HCT116 (cell line): ENCODE data around the gene PLCB4. TPM values are rescaled to one million over a fixed set of nuclear protein-coding genes. Genes with fewer than 3 reads are reported as not detected.

Experiments
- ATAC-seq: fragments of 200-7000 bp; cut with Tn5 transposase; 2 replicates; pipeline ENCODE4 v1.9.1; 2020; ENCODE audit warnings: mild to moderate bottlenecking, moderate library complexity
- BruUV-seq: library from RNA; stranded (reverse); fragments of 400-500 nt; replicated peaks from 2 replicates; lab custom pipeline; 2021; lab: Mats Ljungman, UMichigan
- CTCF ChIA-PET: fragments of 300-600 bp; sonication (Branson Sonifier 250); formaldehyde crosslinking; loops from one replicate; lab custom pipeline; 2021; ENCODE audit warnings: antibody characterized with exemption; lab: Charles Lee
- POLR2A ChIA-PET: fragments of 300-600, 350-600 bp; sonication (Branson Sonifier 250); formaldehyde crosslinking; loops from one replicate; lab custom pipeline; 2021; ENCODE audit warnings: antibody characterized with exemption; lab: Charles Lee
- RAD21 ChIA-PET, 2 experiments: fragments of 300-600 bp; sonication (Branson Sonifier 250); formaldehyde crosslinking; loops; one replicate each; lab custom pipeline; 2023; ENCODE audit warnings: low total read pairs in 2 of 2; ENCODE audit not compliant: uncharacterized antibody in 2 of 2, unreplicated experiment in 2 of 2, low non-redundant PET in 1 of 2; lab: Charles Lee
- DNase-seq: peaks from one replicate; pipeline ENCODE4 v3.0.0-alpha.2; 2010; ENCODE audit warnings: low read depth, low spot score
- H2AFZ ChIP-seq: fragments of 200-600 bp; shearing (Covaris generic), sonication (generic); 2 replicates; pipeline ENCODE4 v1.6.1; 2017; ENCODE audit warnings: low read depth, mixed run types, mixed read lengths, antibody characterized with exemption, low read length; ENCODE audit not compliant: poor library complexity, severe bottlenecking
- H3K27ac ChIP-seq: 2 replicates; pipeline ENCODE4 v1.5.1; 2012; ENCODE audit warnings: low read depth, low read length
- H3K27me3 ChIP-seq: fragments of 200-600 bp; sonication (generic); 2 replicates; pipeline ENCODE4 v1.6.1; 2016; ENCODE audit warnings: mixed run types, low read length, mixed read lengths; ENCODE audit not compliant: insufficient read depth
- H3K36me3 ChIP-seq, 2 experiments: fragments of 200-500 bp in 1 of 2; fragments of 200-600 bp in 1 of 2; sonication (Bioruptor generic) in 1 of 2; sonication (generic) in 1 of 2; 2 replicates each; pipeline versions ENCODE4 v1.5.1 to v1.6.1; 2014 to 2016; ENCODE audit warnings: low read length in 2 of 2, inconsistent platforms in 1 of 2, mixed read lengths in 1 of 2, mixed run types in 1 of 2; ENCODE audit not compliant: insufficient read depth in 2 of 2, control insufficient read depth in 1 of 2
- H3K4me1 ChIP-seq, 2 experiments: fragments of 200-600 bp in 1 of 2; sonication (generic) in 1 of 2; 2 replicates each; pipeline versions ENCODE4 v1.5.1 to v1.6.1; 2012 to 2017; ENCODE audit warnings: low read length in 2 of 2, inconsistent platforms in 1 of 2, mild to moderate bottlenecking in 1 of 2, mixed read lengths in 1 of 2, mixed run types in 1 of 2, moderate library complexity in 1 of 2; ENCODE audit not compliant: insufficient read depth in 2 of 2, control insufficient read depth in 1 of 2
- H3K4me2 ChIP-seq: fragments of 200-600 bp; sonication (generic); 2 replicates; pipeline ENCODE4 v1.6.1; 2017; ENCODE audit warnings: mixed run types, low read length, mixed read lengths
- H3K4me3 ChIP-seq, 2 experiments: fragments of 200-600 bp in 1 of 2; sonication (generic) in 1 of 2; replicated peaks in 1 of 2; 2 replicates each; pipeline ENCODE4 v1.5.1; 2011 to 2016; ENCODE audit warnings: low read length in 2 of 2, control low read depth in 1 of 2, low read depth in 1 of 2, mild to moderate bottlenecking in 1 of 2, mixed read lengths in 1 of 2, mixed run types in 1 of 2
- H3K79me2 ChIP-seq: fragments of 200-600 bp; sonication (generic); 2 replicates; pipeline ENCODE4 v1.6.1; 2017; ENCODE audit warnings: mild to moderate bottlenecking, mixed run types, low read length, moderate library complexity, mixed read lengths; ENCODE audit not compliant: insufficient read depth
- H3K9ac ChIP-seq: fragments of 200-600 bp; sonication (generic); 2 replicates; pipeline ENCODE4 v1.6.1; 2016; ENCODE audit warnings: low read length, mixed read lengths
- H3K9me2 ChIP-seq: fragments of 200-600 bp; sonication (generic), shearing (Covaris generic); 2 replicates; pipeline ENCODE4 v1.6.1; 2017; ENCODE audit warnings: mixed run types, mild to moderate bottlenecking, moderate library complexity; ENCODE audit not compliant: insufficient read depth
- H3K9me3 ChIP-seq, 2 experiments: fragments of 200-500 bp in 1 of 2; fragments of 200-600 bp in 1 of 2; sonication (Bioruptor generic) in 1 of 2; sonication (generic) in 1 of 2; 2 replicates each; pipeline ENCODE4 v1.6.1; 2014 to 2017; ENCODE audit warnings: low read length in 2 of 2, mixed read lengths in 2 of 2, inconsistent platforms in 1 of 2, low read depth in 1 of 2, mild to moderate bottlenecking in 1 of 2, mixed run types in 1 of 2, moderate library complexity in 1 of 2; ENCODE audit not compliant: control insufficient read depth in 1 of 2, insufficient read depth in 1 of 2
- H4K20me1 ChIP-seq: fragments of 200-600 bp; sonication (generic), shearing (Covaris generic); 2 replicates; pipeline ENCODE4 v1.6.1; 2017; ENCODE audit warnings: mixed run types, mild to moderate bottlenecking, moderate library complexity; ENCODE audit not compliant: insufficient read depth
- CBX3 ChIP-seq: IDR thresholded peaks from 2 replicates; pipeline ENCODE4 v1.6.1; 2012; ENCODE audit warnings: low read depth
- CEBPB ChIP-seq: IDR thresholded peaks from 2 replicates; pipeline ENCODE4 v1.6.1; 2012; ENCODE audit warnings: low read depth
- EGR1 ChIP-seq: IDR thresholded peaks from 2 replicates; pipeline ENCODE4 v1.6.1; 2012; ENCODE audit warnings: low read depth
- EZH2 ChIP-seq: fragments of 200-600 bp; sonication (generic); IDR thresholded peaks from 2 replicates; pipeline ENCODE4 v1.6.1; 2017; ENCODE audit warnings: antibody characterized with exemption, mixed run types
- EZH2phosphoT487 ChIP-seq: fragments of 200-600 bp; IDR thresholded peaks from 2 replicates; pipeline ENCODE4 v1.6.1; 2018; ENCODE audit warnings: antibody characterized with exemption, borderline replicate concordance
- FOSL1 ChIP-seq: IDR thresholded peaks from 2 replicates; pipeline ENCODE4 v1.6.1; 2012; ENCODE audit warnings: low read depth
- JUND ChIP-seq: IDR thresholded peaks from 2 replicates; pipeline ENCODE4 v1.6.1; 2012
- POLR2AphosphoS5 ChIP-seq: IDR thresholded peaks from 2 replicates; pipeline ENCODE4 v1.6.1; 2011; ENCODE audit warnings: mild to moderate bottlenecking, low read depth, low read length, moderate library complexity
- RAD21 ChIP-seq: IDR thresholded peaks from 2 replicates; pipeline ENCODE4 v1.6.1; 2012; ENCODE audit warnings: low read depth, mild to moderate bottlenecking
- SIN3A ChIP-seq: IDR thresholded peaks from 2 replicates; pipeline ENCODE4 v1.6.1; 2012; ENCODE audit warnings: low read depth
- SRF ChIP-seq: IDR thresholded peaks from 2 replicates; pipeline ENCODE4 v1.6.1; 2012; ENCODE audit warnings: low read depth
- TCF7L2 ChIP-seq: IDR thresholded peaks from 2 replicates; pipeline ENCODE4 v1.7.0; 2011; ENCODE audit warnings: borderline replicate concordance, inconsistent platforms; ENCODE audit not compliant: insufficient read depth, insufficient read length; ENCODE audit errors: extremely low read depth
- YY1 ChIP-seq: IDR thresholded peaks from 2 replicates; pipeline ENCODE4 v1.6.1; 2011; ENCODE audit warnings: low read length, low read depth, moderate library complexity, mild to moderate bottlenecking; ENCODE audit not compliant: insufficient replicate concordance; ENCODE audit errors: extremely low read depth
- ZFX ChIP-seq: fragments of 450-650 bp; IDR thresholded peaks from 2 replicates; pipeline ENCODE4 v1.6.1; 2017
- ZNF274 ChIP-seq: fragments of 200-500 bp; sonication (Bioruptor generic); IDR thresholded peaks from 2 replicates; pipeline ENCODE4 v1.6.1; 2014; ENCODE audit warnings: mild to moderate bottlenecking, low read depth, low read length, inconsistent platforms
- intact Hi-C: fragments of 100-400 bp; cut with micrococcal nuclease; formaldehyde crosslinking; loops from 2 replicates; pipeline ENCODE4 v1.10.0; 2022
- total RNA-seq: library from RNA; stranded (reverse); gene quantifications from one replicate; pipeline ENCODE4 v1.2.1, GENCODE V29; 2021; ENCODE audit not compliant: unreplicated experiment
- TF ChIP-seq, protein P1 (sequence below): IDR thresholded peaks from 2 replicates; pipeline ENCODE4 v1.6.1; 2011; ENCODE audit warnings: mild to moderate bottlenecking, low read length, moderate library complexity; ENCODE audit not compliant: insufficient replicate concordance; ENCODE audit errors: extremely low read depth
- TF ChIP-seq, protein P2 (sequence below), 3 experiments: fragments of 200-600 bp in 1 of 3; sonication (generic) in 1 of 3; IDR thresholded peaks in 2 of 3; conservative IDR thresholded peaks in 1 of 3; 2 replicates each; pipeline ENCODE4 v1.5.1; 2012 to 2017; ENCODE audit warnings: low read depth in 2 of 3, low read length in 2 of 3, antibody characterized with exemption in 1 of 3, borderline replicate concordance in 1 of 3, control low read depth in 1 of 3, mild to moderate bottlenecking in 1 of 3, mixed read lengths in 1 of 3, mixed run types in 1 of 3, moderate library complexity in 1 of 3; ENCODE audit not compliant: insufficient read depth in 1 of 3
- TF ChIP-seq, protein P3 (sequence below): IDR thresholded peaks from 2 replicates; pipeline ENCODE4 v1.6.1; 2012

Gene PLCB4
- total RNA-seq, 1 experiment from 2014 or later: 2.5 TPM

DNA sequence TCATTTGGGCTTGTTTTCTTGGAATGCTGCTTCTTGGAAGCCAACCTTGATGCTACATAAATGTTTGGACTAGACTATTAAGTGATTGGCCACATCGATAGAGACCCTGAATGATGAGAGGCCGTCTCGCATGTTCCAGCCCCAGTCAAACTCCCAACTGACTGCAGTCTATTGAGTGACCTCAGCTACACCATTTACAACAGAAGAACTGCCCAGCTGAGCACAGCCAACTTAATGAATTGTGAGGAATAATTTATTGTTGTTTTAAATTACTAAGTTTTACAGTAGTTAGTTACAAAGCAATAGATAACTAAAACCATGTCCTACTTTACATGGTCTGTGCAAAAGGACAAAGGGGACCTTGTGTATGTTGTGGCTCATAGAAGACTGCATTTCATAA, 63.0 kb downstream of the PLCB4 start:
- intact Hi-C loops: no loop called here
- Histone ChIP-seq H3K4me2 (no peak overlapping the region), H2AFZ (no peak overlapping the region), H3K4me1 (no peaks in the 10 kb centered on the region), H3K9ac (no peak overlapping the region), H3K9me3 (no peaks in the 10 kb centered on the region), H3K9me2 (no peaks in the 10 kb centered on the region), H3K79me2 (no peaks in the 10 kb centered on the region), H3K4me3 (no peak overlapping the region), H3K27ac (no peak overlapping the region), H4K20me1 (no peaks in the 10 kb centered on the region), H3K27me3 (no peaks in the 10 kb centered on the region), H3K36me3 (no peaks in the 10 kb centered on the region)
- ChIA-PET RAD21 (no interaction called here), POLR2A (no interaction called here), CTCF (no interaction called here)
- ATAC-seq (no peak), DNase-seq (no peak)
- TF ChIP-seq EZH2phosphoT487: no peak
- no peak for TF ChIP-seq JUND
- TF ChIP-seq POLR2AphosphoS5: no peak
- TF ChIP-seq CEBPB: no peak
- no peak for TF ChIP-seq RAD21
- no peak for TF ChIP-seq SIN3A
- TF ChIP-seq YY1: no peak
- no peak for TF ChIP-seq TCF7L2
- TF ChIP-seq ZNF274: no peak
- no peak for TF ChIP-seq CBX3
- TF ChIP-seq, protein P1, sequence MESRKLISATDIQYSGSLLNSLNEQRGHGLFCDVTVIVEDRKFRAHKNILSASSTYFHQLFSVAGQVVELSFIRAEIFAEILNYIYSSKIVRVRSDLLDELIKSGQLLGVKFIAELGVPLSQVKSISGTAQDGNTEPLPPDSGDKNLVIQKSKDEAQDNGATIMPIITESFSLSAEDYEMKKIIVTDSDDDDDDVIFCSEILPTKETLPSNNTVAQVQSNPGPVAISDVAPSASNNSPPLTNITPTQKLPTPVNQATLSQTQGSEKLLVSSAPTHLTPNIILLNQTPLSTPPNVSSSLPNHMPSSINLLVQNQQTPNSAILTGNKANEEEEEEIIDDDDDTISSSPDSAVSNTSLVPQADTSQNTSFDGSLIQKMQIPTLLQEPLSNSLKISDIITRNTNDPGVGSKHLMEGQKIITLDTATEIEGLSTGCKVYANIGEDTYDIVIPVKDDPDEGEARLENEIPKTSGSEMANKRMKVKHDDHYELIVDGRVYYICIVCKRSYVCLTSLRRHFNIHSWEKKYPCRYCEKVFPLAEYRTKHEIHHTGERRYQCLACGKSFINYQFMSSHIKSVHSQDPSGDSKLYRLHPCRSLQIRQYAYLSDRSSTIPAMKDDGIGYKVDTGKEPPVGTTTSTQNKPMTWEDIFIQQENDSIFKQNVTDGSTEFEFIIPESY: no peak
- TF ChIP-seq, protein P2, sequence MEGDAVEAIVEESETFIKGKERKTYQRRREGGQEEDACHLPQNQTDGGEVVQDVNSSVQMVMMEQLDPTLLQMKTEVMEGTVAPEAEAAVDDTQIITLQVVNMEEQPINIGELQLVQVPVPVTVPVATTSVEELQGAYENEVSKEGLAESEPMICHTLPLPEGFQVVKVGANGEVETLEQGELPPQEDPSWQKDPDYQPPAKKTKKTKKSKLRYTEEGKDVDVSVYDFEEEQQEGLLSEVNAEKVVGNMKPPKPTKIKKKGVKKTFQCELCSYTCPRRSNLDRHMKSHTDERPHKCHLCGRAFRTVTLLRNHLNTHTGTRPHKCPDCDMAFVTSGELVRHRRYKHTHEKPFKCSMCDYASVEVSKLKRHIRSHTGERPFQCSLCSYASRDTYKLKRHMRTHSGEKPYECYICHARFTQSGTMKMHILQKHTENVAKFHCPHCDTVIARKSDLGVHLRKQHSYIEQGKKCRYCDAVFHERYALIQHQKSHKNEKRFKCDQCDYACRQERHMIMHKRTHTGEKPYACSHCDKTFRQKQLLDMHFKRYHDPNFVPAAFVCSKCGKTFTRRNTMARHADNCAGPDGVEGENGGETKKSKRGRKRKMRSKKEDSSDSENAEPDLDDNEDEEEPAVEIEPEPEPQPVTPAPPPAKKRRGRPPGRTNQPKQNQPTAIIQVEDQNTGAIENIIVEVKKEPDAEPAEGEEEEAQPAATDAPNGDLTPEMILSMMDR (IDR thresholded peaks at IDR 0.05 in 2 of 3, conservative IDR thresholded peaks at IDR 0.05 in 1 of 3; ENCODE audit: borderline replicate concordance in 1 of 3, insufficient read depth in 1 of 3, low read depth in 2 of 3, low read length in 2 of 3): no peak
- TF ChIP-seq, protein P3, sequence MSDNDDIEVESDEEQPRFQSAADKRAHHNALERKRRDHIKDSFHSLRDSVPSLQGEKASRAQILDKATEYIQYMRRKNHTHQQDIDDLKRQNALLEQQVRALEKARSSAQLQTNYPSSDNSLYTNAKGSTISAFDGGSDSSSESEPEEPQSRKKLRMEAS: no peak
- no peak for TF ChIP-seq ZFX
- no peak for TF ChIP-seq FOSL1
- TF ChIP-seq EGR1: no peak
- TF ChIP-seq EZH2: no peak
- no peak for TF ChIP-seq SRF
- BruUV-seq: no TSS peak
